Measurements from ENCODE around the gene RBL2.

DNA sequence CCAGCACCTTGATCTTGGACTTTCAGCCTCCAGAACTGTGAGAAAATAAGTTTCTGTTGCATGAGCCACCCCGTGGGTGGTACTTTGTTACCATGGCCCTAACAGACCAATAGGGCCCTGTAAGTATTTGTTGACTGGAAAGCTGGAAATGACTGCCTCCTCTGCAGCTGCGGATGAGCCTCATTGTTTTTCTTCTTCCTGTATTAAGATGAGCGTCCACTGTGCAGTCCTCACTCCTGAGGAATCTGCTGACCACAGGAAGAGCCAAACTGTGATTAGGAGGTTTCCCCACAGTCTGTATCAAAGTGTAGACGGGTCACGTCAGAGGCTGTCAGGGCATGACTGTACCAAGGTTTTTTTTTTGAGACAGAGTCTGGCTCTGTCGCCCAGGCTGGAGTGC is 81.0 kb downstream of the RBL2 start:
- no peak for TF ChIP-seq CTCF (IDR thresholded peaks at IDR 0.05 in 2 of 3, conservative IDR thresholded peaks at IDR 0.05 in 1 of 3; ENCODE audit: borderline replicate concordance in 1 of 3, insufficient read depth in 1 of 3, low read depth in 2 of 3, low read length in 2 of 3)
- no peak for TF ChIP-seq EGR1 (IDR thresholded peaks at IDR 0.05; ENCODE audit: low read depth)
- no peak for TF ChIP-seq REST (IDR thresholded peaks at IDR 0.05; ENCODE audit: low read depth)
- TF ChIP-seq POLR2AphosphoS5 (IDR thresholded peaks at IDR 0.05; ENCODE audit: low read depth, low read length): no peak
- no peak for TF ChIP-seq YY1 (IDR thresholded peaks at IDR 0.05; ENCODE audit: extremely low read depth, insufficient replicate concordance, low read depth, low read length)
- TF ChIP-seq SP1 (IDR thresholded peaks at IDR 0.05; ENCODE audit: low read depth): no peak
- no peak for TF ChIP-seq ZNF274 (IDR thresholded peaks at IDR 0.05; ENCODE audit: low read depth, low read length)
- TF ChIP-seq ATF3 (IDR thresholded peaks at IDR 0.05): no peak
- TF ChIP-seq ELF1 (IDR thresholded peaks at IDR 0.05; ENCODE audit: borderline replicate concordance, low read depth): no peak
- TF ChIP-seq EZH2 (IDR thresholded peaks at IDR 0.05): no peak
- no peak for TF ChIP-seq JUND (IDR thresholded peaks at IDR 0.05)
